Astrocyte (in vitro differentiated cells and primary cell): ENCODE data around the gene ADNP2. TPM values are rescaled to one million over a fixed set of nuclear protein-coding genes. Genes with fewer than 3 reads are reported as not detected.

Source experiments
- DNase-seq: peaks from one replicate; pipeline ENCODE4 v3.0.0-alpha.2; 2010; ENCODE audit warnings: low read depth
- FAIRE-seq: peaks from 2 replicates; lab custom pipeline; 2011; peaks lifted over from hg19 to GRCh38; lab: Jason Lieb, UNC
- H2AFZ ChIP-seq: 2 replicates; pipeline ENCODE4 v1.6.0; 2012; ENCODE audit warnings: low read depth, low read length, inconsistent platforms
- H3K27ac ChIP-seq: 2 replicates; pipeline ENCODE4 v1.5.1; 2011; ENCODE audit warnings: low read depth, low read length, inconsistent platforms
- H3K27me3 ChIP-seq: 2 replicates; pipeline ENCODE4 v1.6.0; 2011; ENCODE audit warnings: low read length, inconsistent platforms; ENCODE audit not compliant: insufficient read depth
- H3K36me3 ChIP-seq: 2 replicates; pipeline ENCODE4 v1.5.1; 2011; ENCODE audit warnings: low read length, inconsistent platforms; ENCODE audit not compliant: insufficient read depth
- H3K4me1 ChIP-seq: 2 replicates; pipeline ENCODE4 v1.5.1; 2011; ENCODE audit warnings: low read length, inconsistent platforms; ENCODE audit not compliant: insufficient read depth
- H3K4me2 ChIP-seq: 2 replicates; pipeline ENCODE4 v1.6.0; 2012; ENCODE audit warnings: low read length, inconsistent platforms
- H3K4me3 ChIP-seq: 2 replicates; pipeline ENCODE4 v1.5.1; 2011; ENCODE audit warnings: low read depth, mild to moderate bottlenecking, low read length, inconsistent platforms; ENCODE audit not compliant: insufficient read depth
- H3K79me2 ChIP-seq: 2 replicates; pipeline ENCODE4 v1.6.0; 2012; ENCODE audit warnings: mild to moderate bottlenecking, low read length, inconsistent platforms; ENCODE audit not compliant: insufficient read depth
- H3K9ac ChIP-seq: 2 replicates; pipeline ENCODE4 v1.6.0; 2012; ENCODE audit warnings: mild to moderate bottlenecking, low read length, inconsistent platforms
- H3K9me3 ChIP-seq: 2 replicates; pipeline ENCODE4 v1.5.1; 2012; ENCODE audit warnings: low read depth, mild to moderate bottlenecking, low read length, inconsistent platforms; ENCODE audit not compliant: insufficient read depth
- H4K20me1 ChIP-seq: 2 replicates; pipeline ENCODE4 v1.6.0; 2012; ENCODE audit warnings: low read length, inconsistent platforms; ENCODE audit not compliant: insufficient read depth
- H3K27ac Mint-ChIP-seq: one replicate; pipeline ENCODE4 v1.8.0; 2021; ENCODE audit warnings: mild to moderate bottlenecking, mixed read lengths; ENCODE audit not compliant: unreplicated experiment
- H3K27me3 Mint-ChIP-seq: one replicate; pipeline ENCODE4 v1.8.0; 2021; ENCODE audit warnings: low read depth, mixed read lengths; ENCODE audit not compliant: unreplicated experiment
- H3K36me3 Mint-ChIP-seq: one replicate; pipeline ENCODE4 v1.8.0; 2021; ENCODE audit warnings: low read depth, mixed read lengths; ENCODE audit not compliant: unreplicated experiment
- H3K4me1 Mint-ChIP-seq: one replicate; pipeline ENCODE4 v1.8.0; 2021; ENCODE audit warnings: low read depth, mixed read lengths; ENCODE audit not compliant: unreplicated experiment
- H3K4me3 Mint-ChIP-seq: one replicate; pipeline ENCODE4 v1.8.0; 2021; ENCODE audit warnings: mild to moderate bottlenecking, moderate library complexity, mixed read lengths; ENCODE audit not compliant: unreplicated experiment
- H3K9me3 Mint-ChIP-seq: one replicate; pipeline ENCODE4 v1.8.0; 2021; ENCODE audit warnings: mild to moderate bottlenecking, mixed read lengths; ENCODE audit not compliant: unreplicated experiment
- EZH2 ChIP-seq: IDR thresholded peaks from 2 replicates; pipeline ENCODE4 v1.6.1; 2012; ENCODE audit warnings: mild to moderate bottlenecking, low read length, inconsistent platforms; ENCODE audit not compliant: insufficient read depth
- total RNA-seq: library from RNA; stranded (reverse); gene quantifications from 2 replicates; pipeline ENCODE4 v1.2.1, GENCODE V29; 2021
- TF ChIP-seq, protein P1 (sequence below): IDR thresholded peaks from 2 replicates; pipeline ENCODE4 v1.5.1; 2011; ENCODE audit warnings: low read depth, mild to moderate bottlenecking, inconsistent platforms, low read length, moderate library complexity; ENCODE audit not compliant: insufficient read depth

The ADNP2 gene
- total RNA-seq, 1 donor from 2014 or later, result 20.5 TPM

GRCh38 chr18:80137976-80138375 is 28.9 kb downstream of the ADNP2 start:
- Histone ChIP-seq H2AFZ (no peak overlapping the region), H3K79me2 (peaks cover 20% of the 10 kb centered on the region), H3K4me2 (no peak overlapping the region), H3K36me3 (peaks cover 52% of the 10 kb centered on the region), H4K20me1 (peaks cover 54% of the 10 kb centered on the region), H3K27ac (no peak overlapping the region), H3K4me1 (no peaks in the 10 kb centered on the region), H3K4me3 (no peak overlapping the region), H3K9me3 (no peaks in the 10 kb centered on the region), H3K27me3 (no peaks in the 10 kb centered on the region), H3K9ac (no peak overlapping the region)
- no peak for FAIRE-seq
- Mint-ChIP-seq H3K27me3 (no peaks in the 10 kb centered on the region), H3K9me3 (no peaks in the 10 kb centered on the region), H3K4me3 (no peak overlapping the region), H3K27ac (no peak overlapping the region), H3K4me1 (peaks cover 3% of the 10 kb centered on the region), H3K36me3 (peaks cover 19% of the 10 kb centered on the region)
- no peak for DNase-seq
- TF ChIP-seq EZH2, result no peak
- TF ChIP-seq, protein P1, sequence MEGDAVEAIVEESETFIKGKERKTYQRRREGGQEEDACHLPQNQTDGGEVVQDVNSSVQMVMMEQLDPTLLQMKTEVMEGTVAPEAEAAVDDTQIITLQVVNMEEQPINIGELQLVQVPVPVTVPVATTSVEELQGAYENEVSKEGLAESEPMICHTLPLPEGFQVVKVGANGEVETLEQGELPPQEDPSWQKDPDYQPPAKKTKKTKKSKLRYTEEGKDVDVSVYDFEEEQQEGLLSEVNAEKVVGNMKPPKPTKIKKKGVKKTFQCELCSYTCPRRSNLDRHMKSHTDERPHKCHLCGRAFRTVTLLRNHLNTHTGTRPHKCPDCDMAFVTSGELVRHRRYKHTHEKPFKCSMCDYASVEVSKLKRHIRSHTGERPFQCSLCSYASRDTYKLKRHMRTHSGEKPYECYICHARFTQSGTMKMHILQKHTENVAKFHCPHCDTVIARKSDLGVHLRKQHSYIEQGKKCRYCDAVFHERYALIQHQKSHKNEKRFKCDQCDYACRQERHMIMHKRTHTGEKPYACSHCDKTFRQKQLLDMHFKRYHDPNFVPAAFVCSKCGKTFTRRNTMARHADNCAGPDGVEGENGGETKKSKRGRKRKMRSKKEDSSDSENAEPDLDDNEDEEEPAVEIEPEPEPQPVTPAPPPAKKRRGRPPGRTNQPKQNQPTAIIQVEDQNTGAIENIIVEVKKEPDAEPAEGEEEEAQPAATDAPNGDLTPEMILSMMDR, result no peak

DNA sequence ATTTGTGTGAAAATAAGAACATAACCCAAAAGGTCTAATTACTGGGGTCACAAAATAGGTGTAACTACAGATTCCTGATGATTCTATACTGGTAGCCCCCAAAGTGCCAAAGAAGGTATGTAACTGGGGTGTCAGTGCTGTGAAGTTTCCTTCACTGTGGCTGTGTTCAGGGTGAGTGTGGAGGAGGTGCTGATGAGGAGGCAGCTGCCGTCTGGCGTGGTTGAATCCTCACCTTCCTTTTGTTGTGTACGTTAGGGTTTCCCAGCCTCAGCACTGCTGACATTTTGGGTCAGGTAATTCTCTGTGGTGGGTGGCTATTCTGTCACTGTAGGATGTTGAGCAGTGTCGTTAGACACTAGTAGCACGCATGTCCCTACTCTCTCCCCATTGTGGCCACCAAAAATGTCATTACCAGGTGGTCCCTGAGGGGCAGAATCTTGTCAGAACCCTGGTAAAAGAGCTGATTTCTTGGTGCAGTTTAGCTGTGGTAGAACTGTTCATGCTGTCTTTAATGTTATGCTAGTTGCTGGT is 31.5 kb downstream of the ADNP2 start:
- Histone ChIP-seq H3K36me3 (peaks cover 37% of the 10 kb centered on the region), H4K20me1 (peaks cover 49% of the 10 kb centered on the region), H2AFZ (no peak overlapping the region), H3K27me3 (no peaks in the 10 kb centered on the region), H3K79me2 (peaks cover 8% of the 10 kb centered on the region), H3K4me3 (no peak overlapping the region), H3K4me2 (no peak overlapping the region), H3K9me3 (no peaks in the 10 kb centered on the region), H3K4me1 (no peaks in the 10 kb centered on the region), H3K9ac (no peak overlapping the region), H3K27ac (no peak overlapping the region)
- FAIRE-seq, result no peak
- Mint-ChIP-seq H3K4me3 (no peak overlapping the region), H3K27ac (no peak overlapping the region), H3K9me3 (no peaks in the 10 kb centered on the region), H3K4me1 (peaks cover 8% of the 10 kb centered on the region), H3K27me3 (no peaks in the 10 kb centered on the region), H3K36me3 (peaks cover 15% of the 10 kb centered on the region)
- TF ChIP-seq, protein P1, result no peak
- no peak for TF ChIP-seq EZH2
- no peak for DNase-seq

GRCh38 chr18:80143881-80144280 is 34.8 kb downstream of the ADNP2 start:
- FAIRE-seq, result no peak
- TF ChIP-seq, protein P1, result no peak
- TF ChIP-seq EZH2, result no peak
- peaks cover 4% of the 10 kb centered on the region for H3K79me2 ChIP-seq
- no peak overlapping the region for H3K9ac ChIP-seq
- Mint-ChIP-seq H3K27ac (no peak overlapping the region), H3K9me3 (no peaks in the 10 kb centered on the region), H3K27me3 (no peaks in the 10 kb centered on the region), H3K4me1 (peaks cover 9% of the 10 kb centered on the region), H3K4me3 (no peak overlapping the region), H3K36me3 (peaks cover 2% of the 10 kb centered on the region)
- H3K9me3 ChIP-seq, result no peaks in the 10 kb centered on the region
- no peak overlapping the region for H3K4me3 ChIP-seq
- DNase-seq, result peak; percentile 12
- no peaks in the 10 kb centered on the region for H3K27me3 ChIP-seq
- no peak overlapping the region for H2AFZ ChIP-seq
- peaks cover 16% of the 10 kb centered on the region for H3K36me3 ChIP-seq
- peaks cover 35% of the 10 kb centered on the region for H4K20me1 ChIP-seq
- H3K27ac ChIP-seq, result no peak overlapping the region
- H3K4me1 ChIP-seq, result peaks cover 6% of the 10 kb centered on the region
- no peak overlapping the region for H3K4me2 ChIP-seq
